ENCODE results near the gene CSE1L. TPM values are rescaled to one million over a fixed set of nuclear protein-coding genes. Genes with fewer than 3 reads are reported as not detected.

The CSE1L gene
- total and polyA plus RNA-seq, 2 experiments from 2014 or later: 163 to 326 TPM

DNA sequence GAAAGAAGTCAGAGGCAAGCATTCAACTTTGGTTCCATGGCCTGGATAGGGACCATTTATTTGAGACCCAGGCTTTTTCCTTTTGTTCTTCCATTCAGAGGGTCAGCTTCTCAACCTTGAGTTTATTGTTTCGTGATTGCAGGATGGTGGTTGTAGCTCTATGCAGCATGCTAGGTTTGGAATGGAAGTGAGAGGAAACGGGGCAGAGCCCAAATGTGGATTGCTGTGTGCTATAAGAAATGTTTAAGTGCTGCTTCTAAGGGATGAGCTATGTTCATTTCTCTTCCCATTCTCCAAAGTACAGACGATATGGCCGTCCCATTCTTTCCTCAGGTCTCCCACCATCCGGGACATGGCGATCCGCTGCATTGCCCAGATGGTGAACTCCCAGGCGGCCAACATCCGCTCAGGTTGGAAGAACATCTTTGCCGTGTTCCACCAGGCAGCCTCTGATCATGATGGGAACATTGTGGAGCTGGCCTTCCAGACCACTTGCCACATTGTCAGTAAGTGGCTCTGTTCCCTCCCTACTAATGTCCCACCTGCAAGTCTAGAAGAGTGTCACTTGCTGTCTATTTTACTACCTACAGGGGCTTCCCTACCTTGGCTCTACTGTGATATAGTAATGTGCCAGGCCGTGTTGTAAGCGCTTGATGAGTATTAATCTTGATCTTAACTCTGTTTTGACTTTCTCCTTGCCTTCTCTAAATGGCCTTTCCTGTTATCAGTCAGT lies 36.0 kb upstream of the CSE1L start:
- Mint-ChIP-seq H3K27ac (no peak overlapping the region), H3K27me3 (ENCODE audit: insufficient read depth, low read depth, poor library complexity) (peaks cover 2% of the 10 kb centered on the region), H3K9me3 (no peaks in the 10 kb centered on the region), H3K4me3 (no peak overlapping the region), H3K36me3 (ENCODE audit: low read depth) (peaks cover 42% of the 10 kb centered on the region), H3K4me1 (no peaks in the 10 kb centered on the region)
- Histone ChIP-seq H3F3A (replicated peaks; ENCODE audit: low read depth) (no peaks in the 10 kb centered on the region), H3K79me2 (replicated peaks; ENCODE audit: insufficient read depth) (no peaks in the 10 kb centered on the region), H3K27ac (ENCODE audit: low read depth) (no peak overlapping the region), H2AFZ (no peak overlapping the region), H3K4me2 (no peak overlapping the region), H3K36me3 (ENCODE audit: insufficient read depth) (peaks cover 24% of the 10 kb centered on the region), H3K27me3 (ENCODE audit: insufficient read depth) (no peaks in the 10 kb centered on the region), H3K4me1 (ENCODE audit: insufficient read depth) (no peaks in the 10 kb centered on the region), H3K9me2 (ENCODE audit: insufficient read depth) (no peaks in the 10 kb centered on the region), H4K20me1 (replicated peaks; ENCODE audit: insufficient read depth) (peaks cover 3% of the 10 kb centered on the region; the same call in 1 of the 2 replicates), H3K4me3 (no peak overlapping the region)
- ATAC-seq (no peak), DNase-seq (ENCODE audit: low spot score) (no peak)
- no peak for TF ChIP-seq JUNB (IDR thresholded peaks at IDR 0.05; ENCODE audit: unreplicated experiment)
- TF ChIP-seq, protein P1, sequence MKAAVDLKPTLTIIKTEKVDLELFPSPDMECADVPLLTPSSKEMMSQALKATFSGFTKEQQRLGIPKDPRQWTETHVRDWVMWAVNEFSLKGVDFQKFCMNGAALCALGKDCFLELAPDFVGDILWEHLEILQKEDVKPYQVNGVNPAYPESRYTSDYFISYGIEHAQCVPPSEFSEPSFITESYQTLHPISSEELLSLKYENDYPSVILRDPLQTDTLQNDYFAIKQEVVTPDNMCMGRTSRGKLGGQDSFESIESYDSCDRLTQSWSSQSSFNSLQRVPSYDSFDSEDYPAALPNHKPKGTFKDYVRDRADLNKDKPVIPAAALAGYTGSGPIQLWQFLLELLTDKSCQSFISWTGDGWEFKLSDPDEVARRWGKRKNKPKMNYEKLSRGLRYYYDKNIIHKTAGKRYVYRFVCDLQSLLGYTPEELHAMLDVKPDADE (IDR thresholded peaks at IDR 0.05): no peak
- no peak for TF ChIP-seq NANOG (IDR thresholded peaks at IDR 0.05; ENCODE audit: borderline replicate concordance)
- TF ChIP-seq, protein P2, sequence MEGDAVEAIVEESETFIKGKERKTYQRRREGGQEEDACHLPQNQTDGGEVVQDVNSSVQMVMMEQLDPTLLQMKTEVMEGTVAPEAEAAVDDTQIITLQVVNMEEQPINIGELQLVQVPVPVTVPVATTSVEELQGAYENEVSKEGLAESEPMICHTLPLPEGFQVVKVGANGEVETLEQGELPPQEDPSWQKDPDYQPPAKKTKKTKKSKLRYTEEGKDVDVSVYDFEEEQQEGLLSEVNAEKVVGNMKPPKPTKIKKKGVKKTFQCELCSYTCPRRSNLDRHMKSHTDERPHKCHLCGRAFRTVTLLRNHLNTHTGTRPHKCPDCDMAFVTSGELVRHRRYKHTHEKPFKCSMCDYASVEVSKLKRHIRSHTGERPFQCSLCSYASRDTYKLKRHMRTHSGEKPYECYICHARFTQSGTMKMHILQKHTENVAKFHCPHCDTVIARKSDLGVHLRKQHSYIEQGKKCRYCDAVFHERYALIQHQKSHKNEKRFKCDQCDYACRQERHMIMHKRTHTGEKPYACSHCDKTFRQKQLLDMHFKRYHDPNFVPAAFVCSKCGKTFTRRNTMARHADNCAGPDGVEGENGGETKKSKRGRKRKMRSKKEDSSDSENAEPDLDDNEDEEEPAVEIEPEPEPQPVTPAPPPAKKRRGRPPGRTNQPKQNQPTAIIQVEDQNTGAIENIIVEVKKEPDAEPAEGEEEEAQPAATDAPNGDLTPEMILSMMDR (conservative IDR thresholded peaks at IDR 0.05; ENCODE audit: low read depth in 2 of 2): no peak
- TF ChIP-seq, protein P3, sequence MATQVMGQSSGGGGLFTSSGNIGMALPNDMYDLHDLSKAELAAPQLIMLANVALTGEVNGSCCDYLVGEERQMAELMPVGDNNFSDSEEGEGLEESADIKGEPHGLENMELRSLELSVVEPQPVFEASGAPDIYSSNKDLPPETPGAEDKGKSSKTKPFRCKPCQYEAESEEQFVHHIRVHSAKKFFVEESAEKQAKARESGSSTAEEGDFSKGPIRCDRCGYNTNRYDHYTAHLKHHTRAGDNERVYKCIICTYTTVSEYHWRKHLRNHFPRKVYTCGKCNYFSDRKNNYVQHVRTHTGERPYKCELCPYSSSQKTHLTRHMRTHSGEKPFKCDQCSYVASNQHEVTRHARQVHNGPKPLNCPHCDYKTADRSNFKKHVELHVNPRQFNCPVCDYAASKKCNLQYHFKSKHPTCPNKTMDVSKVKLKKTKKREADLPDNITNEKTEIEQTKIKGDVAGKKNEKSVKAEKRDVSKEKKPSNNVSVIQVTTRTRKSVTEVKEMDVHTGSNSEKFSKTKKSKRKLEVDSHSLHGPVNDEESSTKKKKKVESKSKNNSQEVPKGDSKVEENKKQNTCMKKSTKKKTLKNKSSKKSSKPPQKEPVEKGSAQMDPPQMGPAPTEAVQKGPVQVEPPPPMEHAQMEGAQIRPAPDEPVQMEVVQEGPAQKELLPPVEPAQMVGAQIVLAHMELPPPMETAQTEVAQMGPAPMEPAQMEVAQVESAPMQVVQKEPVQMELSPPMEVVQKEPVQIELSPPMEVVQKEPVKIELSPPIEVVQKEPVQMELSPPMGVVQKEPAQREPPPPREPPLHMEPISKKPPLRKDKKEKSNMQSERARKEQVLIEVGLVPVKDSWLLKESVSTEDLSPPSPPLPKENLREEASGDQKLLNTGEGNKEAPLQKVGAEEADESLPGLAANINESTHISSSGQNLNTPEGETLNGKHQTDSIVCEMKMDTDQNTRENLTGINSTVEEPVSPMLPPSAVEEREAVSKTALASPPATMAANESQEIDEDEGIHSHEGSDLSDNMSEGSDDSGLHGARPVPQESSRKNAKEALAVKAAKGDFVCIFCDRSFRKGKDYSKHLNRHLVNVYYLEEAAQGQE (IDR thresholded peaks at IDR 0.05; ENCODE audit: unreplicated experiment): no peak

DNA sequence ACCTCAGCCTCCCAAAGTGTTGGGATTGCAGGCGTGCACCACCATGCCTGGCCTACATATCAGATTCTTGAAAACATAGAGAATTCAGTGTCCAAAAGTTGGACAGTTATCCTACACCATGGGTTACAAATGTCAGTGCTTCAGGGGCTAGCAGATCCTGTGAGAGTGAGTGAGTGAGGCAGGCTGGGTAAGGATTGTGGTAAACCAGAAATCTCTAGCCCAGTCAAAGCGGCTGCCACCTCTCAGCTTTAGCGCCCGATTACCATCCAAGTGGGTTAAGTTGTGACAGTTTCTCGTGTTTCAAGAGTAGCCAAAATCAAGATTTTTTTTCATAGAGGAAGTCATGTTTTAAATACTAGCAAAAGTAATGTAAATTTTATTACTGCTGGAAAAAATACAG lies 21.9 kb upstream of the CSE1L start:
- H2AFZ ChIP-seq: no peak overlapping the region
- Mint-ChIP-seq H3K27me3 (ENCODE audit: insufficient read depth, low read depth, poor library complexity) (peaks cover 5% of the 10 kb centered on the region), H3K27ac (no peak overlapping the region; the same call in 1 of the 2 replicates), H3K4me1 (no peaks in the 10 kb centered on the region), H3K36me3 (ENCODE audit: low read depth) (peaks cover 31% of the 10 kb centered on the region), H3K9me3 (no peaks in the 10 kb centered on the region), H3K4me3 (no peak overlapping the region)
- H3K27me3 ChIP-seq (ENCODE audit: insufficient read depth): no peaks in the 10 kb centered on the region
- no peak overlapping the region for H3K27ac ChIP-seq (ENCODE audit: low read depth)
- no peak overlapping the region for H3K4me3 ChIP-seq
- TF ChIP-seq, protein P3 (IDR thresholded peaks at IDR 0.05; ENCODE audit: unreplicated experiment): no peak
- TF ChIP-seq, protein P2 (conservative IDR thresholded peaks at IDR 0.05; ENCODE audit: low read depth in 2 of 2): no peak
- TF ChIP-seq, protein P1 (IDR thresholded peaks at IDR 0.05): no peak
- no peak for TF ChIP-seq STAT1 (IDR thresholded peaks at IDR 0.05; ENCODE audit: unreplicated experiment)
- no peak for DNase-seq (ENCODE audit: low spot score)
- no peaks in the 10 kb centered on the region for H3K79me2 ChIP-seq (replicated peaks; ENCODE audit: insufficient read depth)
- 0 out of 2 replicates have a peak, but pooled peaks cover 7% of the 10 kb centered on the region for H3F3A ChIP-seq (replicated peaks; ENCODE audit: low read depth)
- H3K4me2 ChIP-seq: no peak overlapping the region
- no peak for ATAC-seq
- no peaks in the 10 kb centered on the region for H3K4me1 ChIP-seq (ENCODE audit: insufficient read depth)
- no peaks in the 10 kb centered on the region for H3K9me2 ChIP-seq (ENCODE audit: insufficient read depth)
- 0 out of 2 replicates have a peak, but pooled peaks cover 10% of the 10 kb centered on the region for H4K20me1 ChIP-seq (replicated peaks; ENCODE audit: insufficient read depth)
- H3K36me3 ChIP-seq (ENCODE audit: insufficient read depth): peaks cover 32% of the 10 kb centered on the region
